Stimulated activated CD8-positive, alpha-beta memory T cell treated with anti-CD3 and anti-CD28 coated beads, Interleukin-4, amount 100 ng/mL, for 24 hours (primary cell): Measurements from ENCODE around the gene LIN52.
"Not testable (repeated sequence)": the region's sequence is repeated elsewhere in the genome, so short reads cannot be mapped to it uniquely, and the experiment has no call there.

Experiments used
- DNase-seq: peaks from one replicate; pipeline ENCODE4 v3.0.0-alpha.2; 2020; ENCODE audit warnings: low read depth

The LIN52 gene

DNA sequence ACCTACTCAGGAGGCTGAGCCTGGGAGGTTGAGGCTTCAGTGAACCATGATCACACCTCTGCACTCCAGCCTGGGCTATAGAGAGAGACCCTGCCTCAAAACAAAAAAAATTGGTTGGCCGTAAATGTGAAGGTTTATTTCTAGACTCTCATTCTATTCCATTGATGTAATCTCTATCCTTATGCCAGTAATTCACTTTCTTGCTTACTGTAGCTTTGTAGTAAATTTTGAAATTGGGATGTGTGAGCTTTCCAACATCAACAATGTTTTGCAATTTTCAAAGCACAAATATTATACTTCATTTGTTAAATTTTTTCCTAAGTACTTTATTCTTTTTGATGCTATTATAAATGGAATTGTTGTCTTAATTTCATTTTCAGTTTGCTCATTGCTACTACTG lies 24.6 kb downstream of the LIN52 start:
- DNase-seq: no peak

DNA sequence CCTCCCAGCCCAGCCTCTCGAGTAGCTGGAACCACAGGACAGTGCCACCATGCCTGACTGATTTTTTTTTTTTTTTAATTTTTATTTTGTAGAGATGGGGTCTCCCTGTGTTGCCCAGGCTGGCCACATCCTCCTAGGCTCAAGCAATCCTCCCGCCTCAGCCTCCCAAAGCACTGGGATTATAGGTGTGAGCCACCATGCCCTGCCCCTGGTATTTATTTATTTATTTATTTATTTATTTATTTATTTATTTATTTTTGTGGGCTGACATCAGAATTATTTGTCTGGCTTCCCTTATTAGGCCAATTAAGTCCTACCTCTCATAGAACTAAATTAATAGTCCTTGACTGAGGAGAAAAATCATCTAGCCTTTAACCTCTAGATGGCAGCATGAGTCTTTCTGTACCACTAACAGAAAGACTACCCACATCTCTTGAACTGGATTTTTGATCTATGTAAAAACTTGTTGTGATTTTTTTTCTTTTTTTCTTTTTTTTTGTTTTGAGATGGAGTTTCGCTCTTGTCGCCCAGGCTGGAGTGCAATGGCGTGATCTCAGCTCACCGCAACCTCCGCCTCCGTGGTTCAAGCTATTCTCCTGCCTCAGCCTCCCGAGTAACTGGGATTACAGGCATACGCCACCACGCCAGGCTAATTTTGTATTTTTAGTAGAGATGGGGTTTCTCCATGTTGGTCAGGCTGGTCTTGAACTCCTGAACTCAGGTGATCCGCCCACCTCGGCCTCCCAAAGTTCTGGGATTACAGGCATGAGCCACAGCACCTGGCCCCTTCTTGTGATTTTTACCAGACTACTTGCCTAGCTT lies 26.9 kb downstream of the LIN52 start:
- DNase-seq: not testable (repeated sequence)

DNA sequence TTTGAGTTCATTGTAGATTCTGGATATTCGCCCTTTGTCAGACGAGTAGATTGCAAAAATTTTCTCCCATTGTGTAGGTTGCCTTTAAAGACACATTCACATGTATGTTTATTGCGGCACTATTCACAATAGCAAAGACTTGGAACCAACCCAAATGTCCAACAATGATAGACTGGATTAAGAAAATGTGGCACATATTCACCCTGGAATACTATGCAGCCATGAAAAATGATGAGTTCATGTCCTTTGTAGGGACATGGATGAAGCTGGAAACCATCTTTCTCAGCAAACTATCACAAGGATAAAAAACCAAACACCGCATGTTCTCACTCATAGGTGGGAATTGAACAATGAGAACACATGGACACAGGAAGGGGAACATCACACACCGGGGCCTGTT lies 40.7 kb downstream of the LIN52 start:
- DNase-seq: not testable (repeated sequence)

DNA sequence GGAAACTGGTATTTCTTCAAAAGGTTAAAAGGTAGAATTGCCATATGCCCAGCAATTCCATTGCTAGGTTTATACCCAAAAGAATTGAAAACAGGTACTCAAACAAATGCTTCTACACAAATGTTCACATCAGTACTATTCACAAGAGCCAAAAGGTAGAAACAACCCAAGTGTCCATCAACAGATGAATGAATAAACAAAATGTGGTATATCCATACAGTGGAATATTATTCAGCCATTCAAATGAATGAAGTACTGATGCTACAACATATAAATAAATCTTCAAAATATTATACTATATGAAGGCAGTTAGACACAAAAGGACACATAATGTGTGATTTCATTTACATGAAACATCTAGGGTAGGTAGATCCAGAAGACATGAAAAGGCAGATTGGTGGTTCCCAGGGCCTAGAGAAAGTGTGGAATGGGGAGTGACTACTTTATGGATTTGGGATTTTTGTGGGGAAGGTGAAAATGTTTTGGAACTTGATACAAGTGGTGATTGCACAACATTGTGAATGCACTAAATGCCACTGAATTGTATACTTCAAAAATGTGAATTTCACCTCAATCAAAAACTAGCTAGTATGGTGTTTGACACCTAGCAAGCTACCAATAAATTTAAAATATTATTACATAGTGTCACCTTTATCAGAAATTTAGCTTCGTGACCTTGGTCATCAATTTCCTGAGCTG lies 41.7 kb downstream of the LIN52 start:
- no peak for DNase-seq

DNA sequence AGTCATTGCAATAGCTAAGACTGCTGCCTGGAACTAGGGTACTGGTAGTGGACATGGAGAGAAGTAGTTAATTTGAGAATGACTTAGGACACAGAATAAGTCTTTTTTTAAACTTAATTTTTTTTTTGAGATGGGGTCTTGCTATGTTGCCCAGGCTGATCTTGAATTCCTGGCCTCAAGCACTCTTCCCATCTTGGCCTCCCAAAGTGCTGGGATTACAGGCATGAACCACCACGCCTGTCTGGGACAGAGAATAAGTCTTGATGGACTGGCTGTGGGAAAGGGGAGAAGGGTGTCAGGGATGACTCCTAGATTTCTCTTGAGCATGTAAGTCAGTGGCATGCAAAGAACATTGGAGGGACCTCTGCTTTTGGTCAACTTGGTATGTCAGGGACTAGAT lies 42.9 kb downstream of the LIN52 start:
- DNase-seq: no peak

DNA sequence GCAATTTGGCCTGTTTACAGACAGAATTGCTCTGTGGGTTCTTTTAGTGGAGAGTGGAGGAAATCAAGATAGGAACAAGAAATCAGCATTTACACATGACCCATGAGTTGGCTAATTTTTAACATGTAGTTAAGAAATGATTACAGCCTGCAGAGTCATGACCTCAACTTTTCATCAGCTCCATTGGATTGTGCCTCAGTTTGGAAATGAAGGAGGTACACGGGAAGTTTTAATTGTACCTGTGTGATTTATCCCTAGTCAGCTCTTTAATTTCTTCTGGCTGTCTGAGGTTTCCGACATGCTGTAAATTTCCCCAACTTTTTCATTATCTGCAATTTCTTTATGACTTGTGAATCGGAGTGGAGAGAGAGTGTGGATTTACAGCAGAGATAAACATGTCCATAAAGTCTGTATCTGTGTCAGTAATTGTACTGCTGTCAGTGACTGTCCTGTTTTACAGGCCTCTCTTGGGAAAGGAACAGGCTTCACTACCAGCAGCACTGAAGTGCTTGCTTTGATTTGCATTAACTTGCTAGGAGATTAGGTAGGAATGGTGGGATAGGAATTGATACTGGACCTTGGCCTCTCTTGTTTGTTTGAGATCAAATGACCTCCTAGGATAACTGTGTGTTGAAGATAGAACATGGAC lies 49.2 kb downstream of the LIN52 start:
- no peak for DNase-seq

DNA sequence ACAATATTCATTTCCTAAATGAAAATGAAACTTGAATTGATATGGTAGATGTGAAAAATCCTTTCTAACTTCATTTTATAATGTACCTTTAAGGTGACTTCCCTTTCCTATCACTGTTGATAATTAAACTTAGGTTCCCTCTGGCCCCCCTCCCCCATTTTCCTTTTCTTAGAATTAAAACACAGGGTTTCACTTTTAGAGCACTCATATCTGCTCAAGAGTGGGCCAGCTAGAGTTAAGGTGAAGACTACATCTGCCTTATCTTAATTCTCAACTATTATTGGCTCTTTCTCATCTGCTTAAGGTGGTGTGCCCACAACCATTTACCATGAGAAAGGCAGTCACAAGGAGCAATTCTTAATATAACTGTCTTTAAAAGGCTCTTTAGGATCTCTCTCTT lies 49.7 kb downstream of the LIN52 start:
- no peak for DNase-seq

DNA sequence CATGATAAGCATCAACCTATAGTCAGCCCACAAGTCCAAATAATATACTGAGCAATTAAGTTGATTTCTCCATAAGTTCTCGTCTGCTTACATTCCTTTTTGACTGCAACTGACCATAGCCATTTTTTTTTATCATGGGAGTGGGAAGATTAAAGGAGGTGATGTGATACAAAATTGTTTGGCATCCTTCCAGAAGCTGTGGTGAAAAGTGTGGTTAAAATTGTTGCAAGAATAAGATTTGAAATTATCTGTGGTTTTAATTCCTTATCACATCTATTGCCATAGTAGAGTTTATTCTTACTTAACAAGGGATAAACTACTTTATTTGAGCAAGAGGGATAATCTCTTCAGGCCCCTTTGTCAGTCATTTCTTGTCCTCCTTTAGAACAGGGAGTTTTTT lies 50.7 kb downstream of the LIN52 start:
- DNase-seq: no peak

DNA sequence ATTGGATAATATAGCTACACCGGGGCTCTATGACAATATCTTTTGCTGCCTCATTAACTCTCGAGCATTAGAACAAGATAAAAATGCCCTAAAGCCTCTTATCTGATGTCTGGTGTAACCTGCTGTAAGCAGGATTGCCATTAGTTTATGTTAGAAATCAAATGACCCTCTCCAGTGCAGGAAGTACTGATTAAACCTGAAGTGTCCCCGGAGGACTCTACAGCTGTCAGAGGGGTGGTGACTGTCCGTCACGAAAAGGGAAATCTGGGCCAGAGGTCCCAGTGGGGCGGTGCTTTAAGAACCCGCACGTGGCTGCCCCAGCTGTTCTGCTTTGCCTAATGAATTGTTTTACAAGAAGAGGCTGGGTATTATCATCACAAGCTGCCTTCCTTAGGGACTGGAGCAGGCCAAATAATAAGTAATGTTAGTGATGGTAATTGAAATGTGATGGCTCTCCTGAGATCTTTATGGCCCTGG lies 55.7 kb downstream of the LIN52 start:
- DNase-seq: no peak

DNA sequence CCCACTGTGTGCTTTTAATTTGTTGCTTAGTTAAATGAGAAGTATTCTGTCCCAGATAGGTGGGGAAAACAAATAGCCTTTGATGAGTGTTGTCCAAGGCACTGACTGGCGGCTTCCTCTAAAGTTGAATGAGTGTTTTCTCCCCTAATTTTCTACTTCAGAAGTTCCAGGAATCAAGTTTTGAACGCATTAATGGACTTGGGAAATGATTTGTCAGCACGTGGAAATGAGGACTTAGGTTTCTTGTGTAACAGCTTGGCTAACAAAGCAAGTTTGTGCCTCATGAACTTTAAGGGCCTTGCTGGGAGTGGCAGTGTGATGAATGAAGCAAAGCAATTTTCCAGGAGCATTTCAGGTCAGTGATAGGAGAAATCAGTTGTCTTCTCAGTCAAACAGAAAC lies 56.9 kb downstream of the LIN52 start:
- DNase-seq: no peak

DNA sequence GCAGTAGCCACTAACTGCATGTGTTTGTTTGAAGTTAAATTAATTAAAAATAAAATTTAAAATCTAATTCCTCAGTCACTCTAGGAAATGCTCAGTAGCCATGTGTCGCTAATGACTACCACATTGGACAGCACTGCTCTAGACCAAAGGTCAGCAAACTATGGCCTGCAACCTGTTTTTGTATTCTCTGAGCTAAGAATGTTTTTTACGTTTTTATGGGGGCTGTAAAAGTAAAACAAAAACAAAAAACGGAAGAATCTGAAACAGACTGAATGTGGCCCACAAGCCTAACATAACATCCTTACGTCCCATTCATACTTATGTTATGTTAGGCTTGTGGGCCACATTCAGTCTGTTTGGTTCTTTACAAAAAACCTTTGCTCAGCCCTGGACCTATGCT lies 57.8 kb downstream of the LIN52 start:
- no peak for DNase-seq

DNA sequence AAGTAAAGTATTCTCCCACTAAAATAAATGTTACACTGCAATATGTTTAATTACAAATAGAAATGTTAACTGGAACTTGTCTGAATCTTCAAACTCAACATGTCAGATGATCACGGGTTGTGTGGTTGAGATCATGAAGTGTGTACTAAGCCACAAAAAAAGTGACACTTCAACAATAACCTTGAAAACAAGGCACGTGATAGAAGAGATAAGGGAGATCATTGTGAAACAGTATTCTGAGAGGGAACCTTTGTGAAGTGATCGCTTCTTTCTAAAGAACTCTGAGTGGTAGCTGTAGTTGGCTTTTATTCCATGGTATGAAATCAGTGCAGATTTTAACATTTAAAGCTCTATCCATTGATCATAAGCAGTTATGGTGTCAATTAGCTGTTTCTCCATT lies 60.0 kb downstream of the LIN52 start:
- no peak for DNase-seq

DNA sequence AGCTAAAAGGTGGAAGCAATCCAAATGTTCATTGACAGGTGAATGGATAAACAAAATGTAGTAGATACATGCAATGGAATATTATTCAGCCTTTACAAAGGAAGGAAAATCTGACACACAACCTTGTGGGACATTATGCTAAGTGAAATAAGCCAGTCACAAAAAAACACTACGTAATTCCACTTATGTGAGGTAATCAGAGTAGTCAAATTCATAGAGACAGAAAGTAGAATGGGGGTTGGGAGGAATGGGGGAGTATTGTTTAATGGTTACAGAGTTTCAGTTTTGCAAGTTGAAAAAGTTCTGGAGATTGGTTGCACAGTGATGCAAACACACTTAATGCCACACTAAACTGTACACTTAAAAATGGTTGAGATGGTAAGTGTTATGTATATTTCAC lies 62.8 kb downstream of the LIN52 start:
- DNase-seq: no peak

DNA sequence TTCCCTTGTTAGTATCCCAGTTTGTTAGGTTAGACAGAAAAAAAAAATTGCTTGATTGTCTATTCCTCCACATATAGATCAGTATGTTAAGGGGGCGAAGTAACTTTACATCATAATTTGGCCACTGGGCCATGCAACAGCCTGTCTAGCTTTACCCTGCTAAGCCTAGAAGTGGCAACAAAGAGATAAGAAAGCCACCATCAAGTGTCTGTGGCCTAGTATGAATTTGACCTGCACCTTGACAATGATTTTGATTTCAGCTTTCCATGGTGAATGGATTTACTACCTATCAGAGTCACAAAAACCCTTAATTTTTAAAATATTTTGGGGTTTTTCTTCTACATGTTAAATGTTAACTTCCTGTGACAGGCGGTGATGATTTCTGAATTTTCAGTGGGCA lies 63.9 kb downstream of the LIN52 start:
- no peak for DNase-seq

DNA sequence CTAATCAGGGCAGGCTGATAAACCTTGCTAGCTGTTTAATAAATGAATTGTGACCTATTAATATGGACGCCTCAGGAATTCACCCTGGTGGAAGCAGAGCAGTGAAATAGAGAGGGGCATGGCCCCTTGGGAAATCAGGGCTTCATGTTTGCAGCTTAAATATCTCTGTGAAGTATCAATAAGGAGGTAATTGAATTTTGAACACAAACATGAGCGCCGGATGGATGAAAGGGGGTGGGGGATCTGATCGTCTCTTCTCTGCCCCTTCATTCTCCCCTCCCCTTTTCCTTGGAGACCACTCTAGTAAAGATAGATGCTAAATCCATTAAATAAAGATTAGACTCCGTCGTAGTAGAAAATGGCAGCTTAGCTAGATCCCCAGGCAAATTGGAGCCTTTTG lies 70.5 kb downstream of the LIN52 start:
- no peak for DNase-seq

DNA sequence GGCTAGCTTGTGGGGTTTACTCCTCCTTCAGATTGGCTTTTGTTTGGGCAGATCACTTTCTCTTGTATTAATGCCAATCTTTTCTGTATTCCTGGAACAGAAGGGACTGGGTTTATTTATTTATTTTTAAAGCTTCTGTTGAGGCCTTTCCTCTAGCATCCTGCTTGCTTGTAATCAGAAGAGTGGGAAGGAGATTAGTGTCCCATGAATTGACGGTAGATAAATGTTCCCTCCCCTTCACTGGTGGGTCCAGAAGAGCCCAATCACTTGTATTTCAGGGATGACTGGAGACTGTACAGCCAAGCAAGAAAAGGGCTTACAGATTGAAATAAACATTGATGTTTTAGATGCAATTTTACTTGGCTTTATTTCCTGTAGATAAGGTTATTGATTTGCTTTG lies 71.0 kb downstream of the LIN52 start:
- DNase-seq: no peak

DNA sequence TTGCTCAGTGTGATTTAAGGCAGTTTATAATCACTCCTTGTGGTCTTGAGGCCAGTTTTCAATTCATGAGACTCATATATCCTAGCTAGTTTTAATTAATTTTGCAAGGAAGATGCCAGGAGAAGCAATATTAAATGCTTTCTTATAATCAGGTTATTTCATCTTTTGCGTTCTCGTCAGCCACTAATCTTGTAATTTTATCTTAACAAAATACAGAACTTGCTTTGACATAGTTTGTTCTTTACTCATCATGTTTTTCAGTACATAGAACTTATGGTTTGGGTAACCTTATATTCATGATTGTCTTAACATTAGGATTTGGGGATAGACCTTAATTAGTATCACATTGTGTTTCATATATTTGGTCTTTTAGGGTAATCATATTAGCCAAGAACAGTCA lies 76.0 kb downstream of the LIN52 start:
- DNase-seq: no peak

DNA sequence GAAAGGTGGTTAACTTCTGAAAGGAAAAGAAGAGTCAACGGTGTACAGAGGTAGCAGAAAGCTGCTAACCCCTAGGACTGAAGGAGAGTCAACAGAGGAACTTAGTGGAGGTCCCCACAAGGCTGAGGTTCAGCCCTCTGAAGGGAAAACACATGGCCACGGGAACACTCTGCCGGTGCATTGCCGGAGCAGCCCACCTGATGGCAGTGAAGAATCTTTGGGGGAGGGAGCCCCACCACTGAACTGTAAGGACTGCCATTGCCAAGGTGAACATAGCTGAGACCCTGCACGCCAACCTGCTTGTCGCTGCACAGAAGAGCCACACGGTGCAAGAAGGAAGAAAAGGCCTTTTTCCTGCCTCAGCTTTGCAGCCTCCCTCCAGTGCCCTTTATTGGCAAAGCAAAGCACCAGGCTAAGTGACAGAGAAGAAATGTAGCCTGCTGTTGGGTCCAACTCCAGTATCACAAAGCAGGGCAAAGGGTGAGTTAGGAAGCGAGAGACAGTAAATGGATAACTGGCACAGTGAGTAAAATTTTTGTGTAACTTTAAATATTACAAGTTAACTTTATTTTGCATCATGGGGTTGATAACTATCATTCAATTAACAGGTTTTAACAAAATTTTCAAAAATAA lies 76.9 kb downstream of the LIN52 start:
- DNase-seq: no peak

DNA sequence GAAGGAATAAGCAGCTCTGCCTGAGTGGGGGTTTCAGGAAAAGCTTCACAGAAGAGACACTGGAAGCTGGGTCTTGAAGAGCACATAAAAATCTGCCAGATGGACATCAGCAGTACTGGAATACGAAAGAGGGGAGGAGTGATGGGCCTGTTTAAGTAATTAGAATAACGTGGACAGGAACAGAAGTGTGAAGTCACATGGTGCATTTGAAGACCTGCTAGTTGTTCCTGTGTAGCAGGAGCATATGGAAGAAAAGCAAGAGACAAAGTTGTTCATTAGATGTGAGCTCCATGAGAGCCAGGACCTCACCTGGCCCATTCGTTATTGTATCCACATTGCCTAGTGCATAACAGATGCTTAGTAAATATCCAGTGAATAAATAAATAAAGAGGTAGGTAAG lies 85.2 kb downstream of the LIN52 start:
- no peak for DNase-seq

DNA sequence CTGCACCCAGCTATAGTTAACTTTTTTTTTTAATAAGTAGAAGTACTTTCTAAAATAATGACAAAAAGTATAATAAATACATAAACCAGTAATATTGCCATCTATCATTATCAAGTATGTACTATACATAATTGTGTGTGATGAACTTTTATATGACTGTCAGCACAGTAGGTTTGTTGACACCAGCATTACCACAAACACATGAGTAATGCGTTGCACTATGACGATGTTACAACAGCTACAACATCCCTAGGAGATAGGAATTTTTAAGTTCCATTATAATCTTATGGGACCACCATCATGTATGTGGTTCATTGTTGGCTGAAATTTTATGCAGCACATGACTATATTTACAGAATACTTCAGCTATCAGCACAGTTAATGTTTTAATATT lies 91.6 kb downstream of the LIN52 start:
- DNase-seq: no peak

DNA sequence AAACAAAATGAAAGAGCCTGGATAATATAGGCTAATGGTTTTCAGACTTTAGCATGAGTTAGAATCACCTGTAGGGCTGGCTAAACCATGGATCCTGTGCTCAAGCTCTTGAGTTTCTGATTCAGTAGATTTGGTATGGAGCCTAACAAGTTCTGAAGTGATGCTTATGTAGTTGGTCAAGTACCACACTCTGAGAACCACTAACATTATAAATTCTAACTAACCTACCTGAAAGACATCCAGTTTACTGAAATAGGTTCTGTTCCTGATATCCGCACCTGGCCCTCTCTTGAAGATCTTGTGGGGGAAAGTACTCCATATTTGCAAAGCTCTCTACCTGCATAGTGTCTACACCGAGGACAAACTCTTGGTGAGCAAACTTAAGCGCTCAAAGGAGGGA lies 95.1 kb downstream of the LIN52 start:
- no peak for DNase-seq

DNA sequence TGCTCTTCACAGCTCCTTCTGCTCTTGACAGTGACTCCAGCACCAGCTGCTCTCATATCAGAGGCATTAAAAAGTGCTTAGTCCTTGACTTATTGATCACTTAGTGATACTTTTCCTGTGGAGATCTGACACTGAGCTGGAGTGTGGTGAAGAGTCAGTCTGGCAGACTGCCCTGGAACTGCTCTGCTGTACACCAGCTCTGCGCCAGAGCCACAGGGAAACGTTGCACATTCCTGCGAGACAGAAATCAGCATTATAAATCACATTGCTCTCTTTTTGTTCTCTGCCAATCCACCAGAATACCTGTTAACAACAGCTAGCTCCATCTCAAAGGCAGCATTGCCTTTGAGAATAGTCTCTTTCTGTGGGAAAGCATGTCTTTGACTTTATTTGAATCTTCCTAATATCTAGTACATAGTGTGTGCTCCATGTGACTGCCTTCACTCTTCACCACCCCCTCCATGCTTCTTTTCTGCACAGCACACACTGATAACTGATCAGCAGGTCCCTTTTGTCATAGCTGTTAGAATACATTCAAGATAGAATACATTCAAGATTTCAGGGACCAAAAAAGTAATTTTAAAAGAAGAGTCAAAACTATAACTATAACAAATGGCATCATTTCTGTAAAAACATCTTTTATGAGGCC lies 106.3 kb downstream of the LIN52 start:
- no peak for DNase-seq
